A549 (cell line): Measurements from ENCODE around the gene SEPTIN3. TPM values are rescaled to one million over a fixed set of nuclear protein-coding genes. Genes with fewer than 3 reads are reported as not detected.

Source experiments
- ATAC-seq, 2 experiments: fragments of 200-7000 bp in 1 of 2; fragments of >200 bp in 1 of 2; cut with Nextera tagmentation in 1 of 2; cut with Tn5 transposase in 1 of 2; 3 replicates each; pipeline versions ENCODE4 v1.8.0 to v1.9.1; 2018 to 2020; ENCODE audit warnings: mild to moderate bottlenecking in 1 of 2, moderate library complexity in 1 of 2
- CTCF ChIA-PET: fragments of 300-600 bp; sonication (Branson Sonifier 250); formaldehyde crosslinking; extraction: SDS; loops from one replicate; lab custom pipeline; 2021; ENCODE audit warnings: antibody characterized with exemption, inconsistent platforms; lab: Yijun Ruan, JAX
- POLR2A ChIA-PET: fragments of 350-600 bp; formaldehyde crosslinking; extraction: SDS; loops from one replicate; lab custom pipeline; 2021; ENCODE audit warnings: antibody characterized with exemption, inconsistent platforms; lab: Yijun Ruan, JAX
- DNase-seq, 2 experiments: peaks; one replicate each; pipeline versions ENCODE4 v3.0.0 to v3.0.0-alpha.2; 2011 to 2016; ENCODE audit warnings: low read depth in 1 of 2, low spot score in 1 of 2
- FAIRE-seq: peaks from 2 replicates; lab custom pipeline; 2011; peaks lifted over from hg19 to GRCh38; lab: Jason Lieb, UNC
- H3K27ac ChIP-seq, 2 experiments: fragments of >200 bp; sonication (Bioruptor Twin); formaldehyde crosslinking; 3 replicates each; pipeline ENCODE4 v1.5.1; 2016 to 2017
- H3K4me1 ChIP-seq: fragments of >200 bp; sonication (Bioruptor Twin); formaldehyde crosslinking; 3 replicates; pipeline ENCODE4 v1.6.1; 2016
- H3K4me2 ChIP-seq: fragments of >200 bp; sonication (Bioruptor Twin); formaldehyde crosslinking; 3 replicates; pipeline ENCODE4 v1.6.1; 2016
- H3K4me3 ChIP-seq: fragments of >200 bp; sonication (Bioruptor Twin); formaldehyde crosslinking; 3 replicates; pipeline ENCODE4 v1.5.1; 2016
- H3K9me3 ChIP-seq: fragments of >200 bp; sonication (Bioruptor Twin); formaldehyde crosslinking; 3 replicates; pipeline ENCODE4 v1.6.1; 2016
- ATOH8 ChIP-seq: fragments of 250-450 bp; sonication (Bioruptor Pico); IDR thresholded peaks from 2 replicates; pipeline ENCODE4 v1.5.0; 2020; ENCODE audit warnings: low read depth, mild to moderate bottlenecking, moderate library complexity
- CBX8 ChIP-seq: fragments of 200-600 bp; sonication (generic); IDR thresholded peaks from 2 replicates; pipeline ENCODE4 v1.6.1; 2016
- CHD2 ChIP-seq: fragments of 150-350 bp; IDR thresholded peaks from 2 replicates; pipeline ENCODE4 v1.6.1; 2014; ENCODE audit warnings: low read length; ENCODE audit not compliant: partially characterized antibody
- E2F6 ChIP-seq: IDR thresholded peaks from 2 replicates; pipeline ENCODE4 v1.6.1; 2012; ENCODE audit warnings: low read depth, borderline replicate concordance
- EP300 ChIP-seq, 2 experiments: fragments of >200 bp; sonication (Bioruptor Twin); formaldehyde crosslinking; IDR thresholded peaks; 2 replicates in 1 of 2; 3 replicates in 1 of 2; pipeline ENCODE4 v1.6.1; 2016 to 2017
- ESRRA ChIP-seq: fragments of 150-350 bp; IDR thresholded peaks from 2 replicates; pipeline ENCODE4 v1.6.1; 2014; ENCODE audit warnings: mild to moderate bottlenecking, low read length, borderline replicate concordance
- FOSB ChIP-seq: fragments of 250-450 bp; sonication (Bioruptor Pico); IDR thresholded peaks from 2 replicates; pipeline ENCODE4 v1.5.0; 2020; ENCODE audit warnings: mild to moderate bottlenecking, moderate library complexity
- FOSL2 ChIP-seq, 2 experiments: fragments of 450-650 bp in 1 of 2; fragments of >200 bp in 1 of 2; sonication (Bioruptor Twin) in 1 of 2; formaldehyde crosslinking; IDR thresholded peaks; 2 replicates each; pipeline versions ENCODE4 v1.5.0 to v1.6.1; 2016 to 2020; ENCODE audit warnings: mild to moderate bottlenecking in 1 of 2, moderate library complexity in 1 of 2
- HES2 ChIP-seq: fragments of >200 bp; sonication (Bioruptor Twin); formaldehyde crosslinking; IDR thresholded peaks from 2 replicates; pipeline ENCODE4 v1.6.1; 2016
- HEYL ChIP-seq: fragments of 250-450 bp; sonication (Bioruptor Pico); IDR thresholded peaks from 2 replicates; pipeline ENCODE4 v1.8.0; 2021; ENCODE audit warnings: mild to moderate bottlenecking, moderate library complexity
- JUN ChIP-seq, 2 experiments: fragments of >200 bp; sonication (Bioruptor Twin); formaldehyde crosslinking; IDR thresholded peaks; 2 replicates in 1 of 2; 3 replicates in 1 of 2; pipeline ENCODE4 v1.6.1; 2016 to 2017
- JUNB ChIP-seq: fragments of >200 bp; sonication (Bioruptor Twin); formaldehyde crosslinking; IDR thresholded peaks from 2 replicates; pipeline ENCODE4 v1.6.1; 2016
- KDM5A ChIP-seq: fragments of 200-600 bp; sonication (generic); IDR thresholded peaks from 2 replicates; pipeline ENCODE4 v1.6.1; 2016; ENCODE audit warnings: antibody characterized with exemption, mild to moderate bottlenecking
- MAZ ChIP-seq: fragments of 150-350 bp; IDR thresholded peaks from 2 replicates; pipeline ENCODE4 v1.6.1; 2014; ENCODE audit warnings: antibody characterized with exemption, low read depth, low read length, borderline replicate concordance
- NFE2L2 ChIP-seq: fragments of 150-350 bp; conservative IDR thresholded peaks from 2 replicates; pipeline ENCODE4 v1.6.1; 2014; ENCODE audit warnings: low read length
- NPAS2 ChIP-seq: fragments of 250-450 bp; sonication (Bioruptor Pico); IDR thresholded peaks from 2 replicates; pipeline ENCODE4 v1.8.0; 2022; ENCODE audit warnings: mild to moderate bottlenecking, moderate library complexity, borderline replicate concordance
- PHF8 ChIP-seq: fragments of 200-600 bp; sonication (generic); IDR thresholded peaks from 2 replicates; pipeline ENCODE4 v1.6.1; 2016; ENCODE audit warnings: low read depth, mild to moderate bottlenecking, antibody characterized with exemption, moderate library complexity, borderline replicate concordance
- POLR2A ChIP-seq: IDR thresholded peaks from 2 replicates; pipeline ENCODE4 v1.6.1; 2012; ENCODE audit warnings: mild to moderate bottlenecking, low read length
- RFX5 ChIP-seq: fragments of 450-650 bp; IDR thresholded peaks from 2 replicates; pipeline ENCODE4 v1.7.1; 2014; ENCODE audit warnings: antibody characterized with exemption, mild to moderate bottlenecking, moderate library complexity
- RNF2 ChIP-seq: fragments of 200-600 bp; sonication (generic); IDR thresholded peaks from 2 replicates; pipeline ENCODE4 v1.6.1; 2016; ENCODE audit warnings: low read depth, mild to moderate bottlenecking, antibody characterized with exemption, moderate library complexity, borderline replicate concordance
- SMC3 ChIP-seq: fragments of >200 bp; sonication (Bioruptor Twin); formaldehyde crosslinking; IDR thresholded peaks from 3 replicates; pipeline ENCODE4 v1.6.1; 2018; ENCODE audit warnings: inconsistent platforms
- SREBF2 ChIP-seq: fragments of 450-650 bp; IDR thresholded peaks from 2 replicates; pipeline ENCODE4 v1.6.1; 2014; ENCODE audit warnings: mild to moderate bottlenecking, moderate library complexity
- ZC3H11A ChIP-seq: fragments of 450-650 bp; IDR thresholded peaks from 2 replicates; pipeline ENCODE4 v1.6.1; 2014; ENCODE audit warnings: antibody characterized with exemption, mild to moderate bottlenecking
- WGBS: methylation state at CpG from one replicate; pipeline ENCODE4 v1.1.6; 2017; ENCODE audit errors: missing lambda C conversion rate; 5-methylcytosine and 5-hydroxymethylcytosine counted together
- polyA plus RNA-seq, 4 experiments: library from polyadenylated mRNA; depleted of rRNA in 3 of 4; stranded (reverse); fragments of >200 nt; fragmentation: RNase III in 1 of 4; extraction: RNeasy Plus Mini Kit Qiagen cat#74134 plus additional on column Dnase treatment in 1 of 4; gene quantifications; 2 replicates in 3 of 4; 3 replicates in 1 of 4; pipeline ENCODE4 v1.2.3, GENCODE V29; 2011 to 2017
- TF ChIP-seq, protein P1 (sequence below): IDR thresholded peaks from 2 replicates; pipeline ENCODE4 v1.6.1; 2012
- TF ChIP-seq, protein P2 (sequence below): fragments of 450-650 bp; IDR thresholded peaks from 2 replicates; pipeline ENCODE4 v1.6.1; 2014; ENCODE audit warnings: antibody characterized with exemption
- TF ChIP-seq, protein P3 (sequence below): fragments of >200 bp; sonication (Bioruptor Twin); formaldehyde crosslinking; IDR thresholded peaks from 3 replicates; pipeline ENCODE4 v1.5.1; 2016

Gene SEPTIN3
- polyA plus RNA-seq, 2 of the 4 experiments (the other 2 are of a cell fraction): 1.1 to 1.3 TPM

GRCh38 chr22:41951898-41952474 is 17.3 kb upstream of the SEPTIN3 start, which contains the start of gene SMIM45:
SMIM45 (plus strand) TSS chr22:41952150.
- H3K27ac ChIP-seq: no peak within 1 kb of the TSS
- POLR2A ChIA-PET: no interaction called here
- ATAC-seq (no peak; a peak in 2 of 6 replicates), FAIRE-seq (no peak), DNase-seq (no peak)
- 88% methylated on average over 12 of the region's 16 CpGs for WGBS
- CTCF ChIA-PET: interaction anchor here (1.0 to 2.1 kb wide), 2 partner anchors 11 to 255 kb away, joined by 3 to 10 read pairs; no protein-coding TSS in a partner anchor
- no peak for TF ChIP-seq HES2
- no peak for TF ChIP-seq ZC3H11A
- no peak for TF ChIP-seq PHF8
- no peak for TF ChIP-seq NFE2L2
- TF ChIP-seq EP300 (IDR thresholded peaks at IDR 0.05): no peak
- TF ChIP-seq, protein P1, sequence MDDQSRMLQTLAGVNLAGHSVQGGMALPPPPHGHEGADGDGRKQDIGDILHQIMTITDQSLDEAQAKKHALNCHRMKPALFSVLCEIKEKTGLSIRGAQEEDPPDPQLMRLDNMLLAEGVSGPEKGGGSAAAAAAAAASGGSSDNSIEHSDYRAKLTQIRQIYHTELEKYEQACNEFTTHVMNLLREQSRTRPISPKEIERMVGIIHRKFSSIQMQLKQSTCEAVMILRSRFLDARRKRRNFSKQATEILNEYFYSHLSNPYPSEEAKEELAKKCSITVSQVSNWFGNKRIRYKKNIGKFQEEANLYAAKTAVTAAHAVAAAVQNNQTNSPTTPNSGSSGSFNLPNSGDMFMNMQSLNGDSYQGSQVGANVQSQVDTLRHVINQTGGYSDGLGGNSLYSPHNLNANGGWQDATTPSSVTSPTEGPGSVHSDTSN: no peak
- no peak for TF ChIP-seq CHD2
- TF ChIP-seq JUN (IDR thresholded peaks at IDR 0.05): no peak
- TF ChIP-seq, protein P2, sequence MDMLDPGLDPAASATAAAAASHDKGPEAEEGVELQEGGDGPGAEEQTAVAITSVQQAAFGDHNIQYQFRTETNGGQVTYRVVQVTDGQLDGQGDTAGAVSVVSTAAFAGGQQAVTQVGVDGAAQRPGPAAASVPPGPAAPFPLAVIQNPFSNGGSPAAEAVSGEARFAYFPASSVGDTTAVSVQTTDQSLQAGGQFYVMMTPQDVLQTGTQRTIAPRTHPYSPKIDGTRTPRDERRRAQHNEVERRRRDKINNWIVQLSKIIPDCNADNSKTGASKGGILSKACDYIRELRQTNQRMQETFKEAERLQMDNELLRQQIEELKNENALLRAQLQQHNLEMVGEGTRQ: no peak
- no peak for TF ChIP-seq KDM5A
- TF ChIP-seq ATOH8 (CRISPR knock-in tag): no peak
- no peak for TF ChIP-seq MAZ
- TF ChIP-seq SREBF2: no peak
- no peak for TF ChIP-seq FOSB (CRISPR knock-in tag)
- no peak within 1 kb of the TSS for H3K4me2 ChIP-seq
- H3K9me3 ChIP-seq: no peaks in the 10 kb centered on the region
- no peak within 1 kb of the TSS for H3K4me3 ChIP-seq
- H3K4me1 ChIP-seq: peaks cover 3% of the 10 kb centered on the region; the same call in 2 of the 3 replicates

DNA sequence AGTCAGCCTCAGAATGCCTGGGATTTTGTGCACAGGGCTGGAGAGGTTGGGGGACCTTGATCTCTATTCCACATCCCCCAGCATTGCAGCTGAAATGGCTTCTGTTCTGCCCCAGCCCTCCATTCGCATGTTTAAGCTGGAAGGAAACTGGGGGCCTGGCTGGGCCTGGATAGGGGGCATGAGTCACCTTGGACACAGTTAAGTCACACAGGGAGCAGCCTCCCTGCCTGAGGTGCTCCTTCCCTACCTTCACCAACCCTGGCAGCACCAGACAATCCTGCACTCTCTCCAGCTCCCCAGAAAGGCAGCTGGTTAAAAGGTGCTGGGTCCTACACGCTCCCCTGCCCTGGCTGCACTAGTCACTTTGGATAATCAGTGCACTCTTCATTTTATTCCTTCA is 16.5 kb upstream of the SEPTIN3 start:
- ChIA-PET POLR2A (no interaction called here), CTCF (interaction anchor here (0.8 to 2.1 kb wide), 2 partner anchors 12 to 138 kb away, joined by 3 to 10 read pairs; partner anchors contain the start of gene NDUFA6)
- Histone ChIP-seq H3K9me3 (no peaks in the 10 kb centered on the region), H3K4me3 (no peak overlapping the region), H3K27ac (no peak overlapping the region), H3K4me1 (no peaks in the 10 kb centered on the region; the same call in 2 of the 3 replicates), H3K4me2 (no peak overlapping the region)
- DNase-seq (no peak), FAIRE-seq (no peak), ATAC-seq (0 out of 6 replicates have a peak, but pooled peaks of 1 of the 2 experiments have one; percentile 5)
- 83% methylated on average over 2 of the region's 2 CpGs for WGBS
- TF ChIP-seq NPAS2: no peak
- TF ChIP-seq ZC3H11A: no peak
- TF ChIP-seq RFX5: no peak
- no peak for TF ChIP-seq CHD2
- no peak for TF ChIP-seq CBX8
- TF ChIP-seq HEYL: no peak
- TF ChIP-seq, protein P3, sequence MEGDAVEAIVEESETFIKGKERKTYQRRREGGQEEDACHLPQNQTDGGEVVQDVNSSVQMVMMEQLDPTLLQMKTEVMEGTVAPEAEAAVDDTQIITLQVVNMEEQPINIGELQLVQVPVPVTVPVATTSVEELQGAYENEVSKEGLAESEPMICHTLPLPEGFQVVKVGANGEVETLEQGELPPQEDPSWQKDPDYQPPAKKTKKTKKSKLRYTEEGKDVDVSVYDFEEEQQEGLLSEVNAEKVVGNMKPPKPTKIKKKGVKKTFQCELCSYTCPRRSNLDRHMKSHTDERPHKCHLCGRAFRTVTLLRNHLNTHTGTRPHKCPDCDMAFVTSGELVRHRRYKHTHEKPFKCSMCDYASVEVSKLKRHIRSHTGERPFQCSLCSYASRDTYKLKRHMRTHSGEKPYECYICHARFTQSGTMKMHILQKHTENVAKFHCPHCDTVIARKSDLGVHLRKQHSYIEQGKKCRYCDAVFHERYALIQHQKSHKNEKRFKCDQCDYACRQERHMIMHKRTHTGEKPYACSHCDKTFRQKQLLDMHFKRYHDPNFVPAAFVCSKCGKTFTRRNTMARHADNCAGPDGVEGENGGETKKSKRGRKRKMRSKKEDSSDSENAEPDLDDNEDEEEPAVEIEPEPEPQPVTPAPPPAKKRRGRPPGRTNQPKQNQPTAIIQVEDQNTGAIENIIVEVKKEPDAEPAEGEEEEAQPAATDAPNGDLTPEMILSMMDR: no peak
- no peak for TF ChIP-seq ESRRA
- no peak for TF ChIP-seq SMC3
- TF ChIP-seq HES2: no peak
- TF ChIP-seq FOSL2 (IDR thresholded peaks at IDR 0.05): no peak
- TF ChIP-seq FOSL2 (CRISPR knock-in tag; IDR thresholded peaks at IDR 0.05): no peak
- TF ChIP-seq E2F6: no peak
- no peak for TF ChIP-seq POLR2A
- TF ChIP-seq JUNB: no peak
- no peak for TF ChIP-seq RNF2
